IPS-11a (cell line): ENCODE results near the gene EML6.

Source experiments
- H3K4me3 ChIP-seq: one replicate; pipeline ENCODE4 v1.5.1; 2013; ENCODE audit warnings: low read depth, low read length, control low read depth

EML6 gene

DNA sequence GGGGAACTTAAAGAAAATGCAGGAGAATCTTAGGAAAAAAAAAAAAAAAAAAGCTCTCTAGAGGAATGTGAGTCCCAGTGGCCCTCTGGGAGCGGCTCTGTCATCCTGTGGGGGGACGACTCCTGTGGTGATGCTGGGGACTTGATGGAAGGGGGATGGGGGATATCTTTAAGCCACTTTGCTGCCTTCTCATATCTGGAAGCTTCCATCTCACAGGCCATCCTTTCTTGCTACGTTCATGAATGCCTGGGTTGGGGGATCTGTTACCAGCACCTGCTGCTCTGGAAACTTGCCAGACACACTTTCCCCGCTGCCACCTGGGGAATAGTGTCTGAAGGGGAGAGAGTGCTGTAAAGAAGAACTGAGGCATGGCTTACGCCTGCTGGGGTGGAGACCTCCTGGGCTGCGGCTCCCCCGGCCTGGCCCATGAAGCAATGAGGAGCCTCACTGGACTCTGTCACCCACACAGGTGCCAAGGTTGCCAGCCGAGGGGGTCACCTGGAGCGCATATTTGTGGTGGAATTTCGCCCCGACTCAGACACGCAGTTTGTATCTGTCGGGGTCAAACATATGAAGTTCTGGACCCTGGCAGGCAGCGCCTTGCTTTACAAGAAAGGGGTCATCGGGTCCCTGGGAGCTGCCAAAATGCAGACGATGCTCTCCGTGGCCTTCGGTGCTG is 234.0 kb downstream of the EML6 start:
- no peak overlapping the region for H3K4me3 ChIP-seq

DNA sequence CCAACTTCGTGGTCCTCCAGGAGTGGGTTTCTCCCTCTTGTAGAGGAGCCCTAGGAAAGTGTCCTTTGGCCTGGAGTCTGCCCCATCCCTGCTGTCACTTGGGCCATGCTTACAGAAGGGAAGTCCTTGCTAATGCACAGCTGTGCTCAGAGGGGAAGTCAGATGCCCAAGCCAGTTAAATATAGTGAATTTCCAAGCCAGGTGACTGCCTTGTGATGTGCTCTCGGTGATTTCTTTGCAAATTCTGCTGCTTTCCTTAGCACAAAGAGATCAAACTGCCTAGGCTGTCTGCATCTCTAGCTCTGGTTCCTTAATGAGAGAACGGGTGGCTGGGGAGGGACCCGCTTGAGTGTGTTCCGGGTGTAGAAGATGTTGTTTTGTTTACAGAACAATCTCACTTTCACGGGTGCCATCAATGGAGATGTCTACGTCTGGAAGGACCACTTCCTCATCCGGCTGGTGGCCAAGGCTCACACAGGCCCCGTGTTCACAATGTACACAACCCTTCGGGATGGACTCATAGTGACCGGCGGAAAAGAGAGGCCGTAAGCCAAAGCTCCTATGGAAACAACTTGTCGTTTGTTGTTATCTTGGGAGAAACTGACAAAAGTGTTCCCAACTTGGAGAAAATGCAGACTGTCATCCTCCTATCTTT is 235.4 kb downstream of the EML6 start:
- no peak overlapping the region for H3K4me3 ChIP-seq

DNA sequence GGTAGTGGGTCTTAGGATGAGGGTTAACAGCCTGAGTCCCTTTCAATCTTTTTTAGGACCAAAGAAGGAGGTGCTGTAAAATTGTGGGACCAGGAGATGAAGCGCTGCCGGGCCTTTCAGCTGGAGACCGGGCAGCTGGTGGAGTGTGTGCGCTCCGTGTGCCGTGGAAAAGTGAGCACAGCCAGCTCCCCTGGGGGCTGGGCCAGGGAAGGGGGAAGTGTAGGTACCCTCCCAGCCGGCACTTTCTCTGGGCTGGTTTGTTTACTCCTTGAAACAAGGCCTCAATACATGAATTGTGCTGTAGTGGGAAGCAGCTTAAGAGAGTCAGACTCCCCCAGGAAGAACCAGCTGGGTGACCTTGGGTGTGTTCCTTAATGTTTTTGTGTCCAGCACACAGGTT is 236.7 kb downstream of the EML6 start:
- no peak overlapping the region for H3K4me3 ChIP-seq

DNA sequence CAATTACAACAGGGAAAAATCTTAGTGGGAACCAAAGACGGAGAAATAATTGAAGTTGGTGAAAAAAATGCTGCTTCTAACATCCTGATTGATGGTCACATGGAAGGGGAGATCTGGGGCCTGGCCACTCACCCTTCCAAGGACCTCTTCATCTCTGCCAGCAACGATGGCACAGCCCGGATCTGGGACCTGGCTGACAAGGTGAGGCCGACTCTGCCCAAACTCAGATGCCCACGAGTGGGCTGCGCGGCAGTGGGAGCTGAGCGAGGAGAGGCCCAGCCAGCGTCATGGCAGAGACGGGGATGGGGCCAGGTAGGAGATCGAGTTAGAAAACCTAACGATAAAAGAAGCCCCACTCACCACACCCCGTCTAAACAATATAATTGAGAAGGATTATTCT is 239.0 kb downstream of the EML6 start:
- H3K4me3 ChIP-seq: no peak overlapping the region

DNA sequence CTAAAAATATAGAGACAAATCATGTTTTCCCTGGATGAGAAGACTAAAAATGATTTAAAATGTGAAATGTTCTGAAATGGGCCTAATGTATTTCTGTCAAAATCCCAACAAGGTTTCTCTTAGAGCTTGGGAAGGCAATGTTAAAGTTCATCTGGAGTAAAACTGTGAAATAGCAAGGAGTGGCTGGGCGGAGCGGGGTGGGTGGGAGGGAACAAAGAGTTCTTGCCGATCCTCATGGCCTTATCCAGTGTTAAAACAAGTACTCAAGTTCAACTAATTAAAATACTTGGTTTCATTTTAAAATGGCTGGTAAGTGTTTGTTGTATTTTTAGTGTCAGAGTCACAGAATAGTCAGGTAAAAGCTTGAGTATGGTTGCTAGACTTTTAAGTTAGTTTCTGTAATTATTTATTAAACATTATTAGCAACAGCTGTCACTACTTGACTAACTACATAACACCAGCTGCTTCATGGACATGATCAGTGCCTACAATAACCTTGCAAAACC is 239.5 kb downstream of the EML6 start:
- no peak overlapping the region for H3K4me3 ChIP-seq

DNA sequence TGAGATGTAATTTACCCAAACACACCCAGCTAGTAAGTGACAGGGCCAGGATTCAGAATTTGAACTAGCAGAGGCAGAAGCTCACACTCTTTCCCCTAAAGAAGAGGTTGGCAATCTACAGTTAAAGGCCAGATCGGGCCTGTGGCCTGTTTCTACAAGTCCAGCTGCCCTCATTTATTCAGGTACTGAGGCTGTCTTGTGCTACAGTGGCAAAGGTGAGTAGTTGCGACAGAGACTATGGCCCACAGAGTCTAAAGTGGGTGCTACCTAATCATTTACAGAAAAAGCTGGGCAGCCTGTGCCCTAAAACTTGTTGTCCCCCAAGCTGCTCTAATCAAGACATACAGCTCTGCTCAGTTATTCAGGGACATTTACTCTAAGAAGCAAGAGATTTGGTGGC is 240.0 kb downstream of the EML6 start:
- H3K4me3 ChIP-seq: no peak overlapping the region

DNA sequence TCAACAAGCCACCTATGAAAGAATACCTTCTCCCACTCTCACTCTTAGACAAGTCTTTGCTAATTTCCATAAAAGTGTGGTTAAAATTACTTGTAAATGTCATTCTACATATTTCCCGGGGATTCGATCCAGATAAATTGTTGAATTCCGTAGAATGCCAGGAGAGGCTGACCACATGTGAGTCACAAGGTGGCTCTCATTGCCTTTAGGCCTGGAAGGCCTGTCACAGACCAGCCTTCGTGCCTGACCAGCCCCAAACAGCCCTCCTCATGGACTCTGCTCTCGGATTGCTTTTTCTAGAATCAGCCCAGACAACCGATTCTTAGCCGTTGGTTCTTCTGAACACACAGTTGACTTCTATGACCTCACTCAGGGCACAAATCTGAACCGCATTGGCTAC is 240.8 kb downstream of the EML6 start:
- no peak overlapping the region for H3K4me3 ChIP-seq

DNA sequence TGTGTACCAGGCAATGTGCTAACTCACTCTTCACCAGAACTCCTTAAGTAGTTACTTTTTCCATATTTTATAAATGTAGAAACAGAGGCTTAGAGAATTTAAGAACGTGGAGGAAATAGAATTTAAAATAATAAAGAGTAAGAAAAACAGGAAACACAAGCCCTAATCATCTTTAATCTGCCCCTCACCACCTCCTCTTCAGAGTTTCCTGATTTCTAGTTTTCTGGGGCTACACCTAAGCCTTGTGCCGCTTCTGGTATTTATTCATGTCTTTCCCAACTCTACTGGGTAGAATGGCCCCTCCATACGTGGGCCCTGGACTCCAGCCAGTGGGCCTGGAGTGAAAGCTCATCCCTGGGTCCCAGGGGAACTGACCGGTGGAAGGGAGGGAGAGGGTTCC is 241.4 kb downstream of the EML6 start:
- H3K4me3 ChIP-seq: no peak overlapping the region

DNA sequence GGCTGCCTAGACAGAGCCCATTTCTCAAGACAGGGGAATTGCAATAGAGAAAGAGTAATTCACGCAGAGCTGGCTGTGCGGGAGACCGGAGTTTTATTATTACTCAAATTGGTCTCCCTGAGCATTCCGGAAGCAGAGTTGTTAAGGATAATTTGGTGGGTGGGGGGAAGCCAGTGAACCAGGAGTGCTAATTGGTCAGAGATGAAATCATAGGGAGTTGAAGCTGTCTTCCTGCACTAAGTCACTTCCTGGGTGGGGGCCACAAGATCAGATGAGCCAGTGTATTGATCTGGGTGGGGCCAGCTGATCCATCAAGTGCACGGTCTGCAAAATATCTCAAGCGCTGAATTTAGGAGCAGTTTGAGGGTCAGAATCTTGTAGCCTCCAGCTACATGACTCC is 242.0 kb downstream of the EML6 start:
- H3K4me3 ChIP-seq: no peak overlapping the region

DNA sequence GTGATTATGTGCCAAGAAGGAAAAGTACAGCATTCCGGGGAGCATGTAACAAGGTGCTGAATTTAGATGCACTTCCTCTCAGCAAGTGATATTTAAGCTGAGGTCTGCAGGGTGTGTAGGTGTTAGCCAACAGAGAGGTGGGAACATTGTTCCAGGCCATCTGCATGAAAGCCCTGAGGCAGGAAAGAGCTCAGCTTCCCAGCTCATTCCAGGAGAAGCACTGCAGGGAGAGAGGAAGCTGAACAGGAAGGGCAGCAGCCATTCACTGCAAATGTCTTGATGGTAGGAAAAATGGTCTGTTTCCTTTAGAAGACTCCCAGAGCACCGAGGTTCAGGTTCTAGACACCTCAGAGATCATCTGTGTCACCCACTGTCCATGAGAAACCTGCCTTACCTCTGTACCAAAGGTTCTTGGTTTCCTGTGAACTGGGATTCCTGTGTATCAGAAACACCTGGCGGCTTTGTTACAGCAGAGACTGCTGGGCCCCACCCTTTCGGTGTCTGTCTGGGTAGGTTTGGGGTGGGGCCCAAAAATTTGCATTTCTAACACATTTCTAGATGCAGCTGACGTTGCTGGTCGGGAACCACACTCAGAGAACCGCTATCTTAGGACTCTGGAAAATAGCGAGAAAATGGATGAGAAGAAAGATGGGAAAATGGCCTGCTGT is 242.8 kb downstream of the EML6 start:
- no peak overlapping the region for H3K4me3 ChIP-seq

DNA sequence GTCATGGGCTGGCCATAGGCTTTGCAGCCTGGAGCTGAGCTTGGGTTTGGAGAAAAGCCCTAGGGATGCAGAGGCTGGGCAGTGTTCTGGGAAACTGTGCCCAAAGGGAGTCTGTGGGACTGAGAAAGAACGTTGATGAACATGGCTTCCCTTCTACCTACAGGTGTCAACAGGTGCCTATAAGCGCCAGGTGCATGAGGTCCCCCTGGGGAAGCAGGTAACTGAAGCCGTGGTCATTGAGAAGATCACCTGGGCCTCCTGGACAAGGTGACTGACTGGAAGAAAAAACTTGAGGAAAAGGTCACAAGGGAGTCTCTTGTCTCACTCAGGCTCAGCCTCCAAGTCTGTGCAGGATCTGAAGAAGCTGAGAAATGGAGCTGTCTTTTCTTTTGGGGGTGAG is 243.4 kb downstream of the EML6 start:
- no peak overlapping the region for H3K4me3 ChIP-seq

DNA sequence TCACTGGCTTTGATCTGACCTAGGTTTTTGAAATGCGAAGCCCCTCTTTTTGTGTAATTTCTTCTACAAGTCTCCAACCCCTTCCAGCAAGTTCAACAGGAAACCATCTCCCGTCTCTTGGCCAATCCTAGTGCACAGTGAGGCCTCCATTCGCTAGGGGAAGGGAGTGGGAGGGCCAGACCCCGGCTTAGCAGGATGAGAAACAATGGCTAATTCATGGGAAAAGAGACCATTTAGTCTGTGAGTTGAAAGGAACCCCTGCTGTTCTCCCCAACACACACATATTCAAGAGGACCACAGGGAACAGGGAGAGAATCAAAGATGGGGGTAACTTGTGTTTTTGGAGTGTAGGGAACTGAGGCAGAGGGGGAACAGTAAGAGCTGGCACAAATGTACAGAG is 243.8 kb downstream of the EML6 start:
- H3K4me3 ChIP-seq: no peak overlapping the region

DNA sequence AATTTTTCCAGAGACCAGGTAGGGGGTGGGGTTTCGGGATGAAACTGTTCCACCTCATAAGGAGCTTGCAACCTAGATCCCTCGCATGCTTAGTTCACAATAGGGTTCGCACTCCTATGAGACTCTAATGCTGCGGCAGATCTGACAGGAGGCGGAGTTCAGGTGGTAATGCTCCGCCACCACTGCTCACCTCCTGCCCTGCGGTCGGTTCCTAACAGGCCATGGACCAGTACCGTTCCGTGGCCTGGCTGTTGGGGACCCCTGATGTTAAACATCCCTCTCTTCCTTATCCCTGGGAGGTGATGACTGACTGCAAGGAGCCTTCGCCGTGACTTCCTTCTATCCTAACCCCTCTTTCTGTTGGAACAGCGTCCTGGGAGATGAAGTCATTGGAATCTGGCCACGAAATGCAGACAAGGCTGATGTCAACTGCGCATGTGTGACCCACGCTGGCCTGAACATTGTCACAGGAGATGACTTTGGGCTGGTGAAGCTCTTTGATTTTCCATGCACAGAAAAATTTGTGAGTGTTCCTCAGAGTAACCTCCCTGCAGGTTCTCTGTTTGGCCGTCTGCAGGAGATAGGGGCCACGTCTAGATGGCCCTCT is 244.4 kb downstream of the EML6 start:
- no peak overlapping the region for H3K4me3 ChIP-seq

DNA sequence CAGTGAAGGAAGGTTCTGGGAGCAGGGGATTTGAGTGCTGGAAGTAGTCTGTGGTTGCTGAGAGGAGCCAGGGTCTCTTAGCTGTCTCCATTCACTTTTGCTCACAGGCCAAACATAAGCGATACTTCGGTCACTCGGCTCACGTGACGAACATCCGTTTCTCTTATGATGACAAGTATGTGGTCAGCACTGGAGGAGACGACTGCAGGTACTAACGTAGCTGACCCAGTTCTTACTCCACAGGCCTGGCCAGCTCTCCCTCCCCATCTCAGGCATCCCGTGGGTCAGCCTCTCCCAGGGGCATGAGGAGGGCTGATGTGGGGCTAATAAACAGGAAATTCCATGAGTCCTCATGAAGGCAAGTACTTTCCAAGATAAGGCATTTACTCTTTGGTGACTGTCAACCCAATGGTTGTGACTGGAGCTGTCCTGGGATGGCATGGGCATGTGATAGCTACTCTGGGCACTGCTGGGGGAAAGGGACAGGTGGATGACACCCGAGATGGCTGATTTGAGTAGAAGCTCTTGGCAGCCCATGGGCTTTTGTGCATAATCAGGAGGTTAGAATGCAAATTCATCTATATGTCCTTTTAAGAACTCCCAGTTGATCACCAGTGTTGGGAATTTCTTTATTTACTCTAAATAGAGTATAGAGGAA is 245.2 kb downstream of the EML6 start:
- H3K4me3 ChIP-seq: no peak overlapping the region

DNA sequence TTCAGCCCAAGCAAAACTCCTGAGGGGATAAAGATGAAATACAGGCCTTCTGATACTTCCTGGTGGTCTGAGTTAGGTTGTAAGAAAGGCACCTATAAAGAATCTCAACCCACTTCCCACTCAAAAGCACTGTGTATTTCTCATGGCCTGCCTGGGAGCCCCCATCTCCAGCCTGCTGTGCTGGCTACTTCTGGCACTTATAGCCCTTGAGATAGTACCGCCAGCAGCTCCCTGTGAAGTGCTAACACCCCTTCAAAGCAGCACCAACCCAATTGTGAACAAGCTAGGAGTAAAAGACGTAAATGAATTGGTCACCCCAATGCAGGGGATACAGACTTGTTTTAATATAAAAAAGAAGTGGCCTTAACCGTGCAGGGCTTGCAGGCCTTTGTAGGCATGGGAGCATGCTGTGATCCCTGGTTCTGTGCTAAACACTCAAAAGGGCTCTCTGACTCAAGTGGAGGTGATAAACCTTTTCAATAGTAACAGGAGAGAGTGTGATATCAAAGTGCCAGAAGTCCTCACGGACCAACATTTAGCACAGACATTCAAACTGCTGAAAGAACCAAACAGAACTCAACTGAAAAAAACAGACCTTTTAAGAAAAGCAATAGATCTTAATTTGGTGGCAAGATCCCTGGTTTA is 246.0 kb downstream of the EML6 start:
- no peak overlapping the region for H3K4me3 ChIP-seq

DNA sequence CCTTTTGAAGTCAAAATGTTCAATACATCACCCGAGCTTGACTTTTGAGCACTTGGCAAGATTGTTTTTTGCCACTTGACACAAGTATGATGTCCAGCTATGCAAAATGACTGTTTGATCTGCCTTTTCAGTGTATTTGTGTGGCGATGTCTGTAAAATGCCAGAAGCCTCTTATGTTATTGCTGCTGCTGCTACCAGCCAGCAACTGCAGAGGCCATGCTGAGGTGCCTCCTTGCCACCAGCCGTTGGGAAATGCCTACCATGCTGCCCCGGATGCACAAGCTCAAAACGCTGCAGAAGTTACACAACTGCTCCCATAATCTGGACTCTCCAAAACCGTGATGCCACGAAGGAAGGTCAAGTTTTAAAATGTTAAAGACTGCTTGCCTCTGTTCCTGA is 246.5 kb downstream of the EML6 start:
- no peak overlapping the region for H3K4me3 ChIP-seq

DNA sequence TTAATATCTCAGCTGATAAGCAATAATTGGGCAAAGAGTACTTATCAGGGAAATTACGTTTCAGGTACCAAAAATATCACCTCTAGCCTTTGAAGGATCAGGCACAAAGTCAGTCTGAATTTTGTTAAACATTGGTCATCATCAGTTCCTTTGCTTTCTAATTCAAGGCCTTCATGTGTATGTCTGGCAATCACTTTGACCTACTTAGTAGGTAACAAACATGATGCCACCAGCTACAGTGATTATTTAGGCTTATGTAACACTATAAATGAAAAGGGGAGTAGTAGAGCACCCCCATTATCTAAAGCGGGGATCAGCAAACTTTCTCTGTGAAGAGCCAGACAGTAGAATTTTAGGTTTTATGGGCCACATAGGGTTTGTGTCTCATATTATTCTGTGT is 251.7 kb downstream of the EML6 start:
- H3K4me3 ChIP-seq: no peak overlapping the region

DNA sequence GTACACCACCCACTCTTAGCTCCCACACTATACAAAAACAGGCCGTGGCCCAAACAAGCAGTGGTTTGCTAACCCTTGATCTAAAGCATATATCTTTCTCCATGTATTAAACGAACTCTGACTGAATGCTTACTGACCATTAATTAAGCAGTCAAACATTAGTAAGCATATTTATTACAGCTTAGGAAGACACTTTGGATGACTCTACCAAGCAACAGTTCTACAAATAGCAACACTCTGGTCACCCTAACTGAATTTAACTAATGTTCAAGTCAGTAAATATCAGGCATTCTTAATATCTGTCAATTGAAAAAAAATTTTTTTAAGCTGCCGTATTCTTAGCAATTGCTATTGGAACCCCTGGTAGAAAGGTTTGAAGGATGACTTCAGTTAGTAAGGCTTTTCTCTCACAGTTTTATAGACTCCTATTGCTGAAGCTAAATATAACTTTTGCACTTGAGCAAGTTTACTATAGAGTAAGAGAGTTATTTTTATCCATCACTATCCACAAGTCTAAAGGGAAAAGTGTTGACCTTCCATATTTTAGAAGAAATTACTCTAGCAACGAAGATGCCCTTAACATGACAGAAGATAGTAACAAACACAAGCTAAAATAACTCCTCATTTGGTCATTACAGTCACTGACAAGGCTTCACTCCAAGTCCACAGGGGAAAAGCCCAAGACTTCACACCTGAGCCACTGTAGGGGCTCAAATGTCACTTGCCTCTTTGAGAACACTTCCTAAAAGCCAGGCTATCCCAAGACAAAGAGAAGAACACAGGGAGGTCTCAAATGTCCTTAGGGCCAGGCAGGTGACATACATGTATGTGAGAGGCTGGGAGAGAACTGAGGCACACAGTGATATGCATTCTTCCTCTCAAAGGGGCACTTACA is 252.4 kb downstream of the EML6 start:
- H3K4me3 ChIP-seq: no peak overlapping the region

DNA sequence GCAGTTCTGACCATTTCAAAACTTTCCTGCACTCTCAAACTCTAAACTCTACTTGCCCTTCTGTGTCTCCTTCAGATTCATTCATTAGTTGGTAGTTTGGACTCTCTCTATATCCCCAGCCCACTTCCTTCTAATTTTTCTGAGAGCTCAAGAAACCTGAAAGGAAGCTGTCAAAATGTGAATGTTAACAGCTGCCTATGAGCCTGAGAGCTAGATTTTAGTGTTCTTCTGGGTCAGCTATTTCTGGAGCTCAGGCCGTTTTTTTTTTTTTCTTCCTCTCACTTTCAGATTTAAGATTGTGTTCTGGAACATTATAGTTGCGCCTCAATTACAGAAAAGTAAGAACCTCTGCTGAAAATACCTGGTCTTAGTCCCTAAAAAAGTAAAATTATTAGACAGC is 253.7 kb downstream of the EML6 start:
- no peak overlapping the region for H3K4me3 ChIP-seq
